Activated B cell treated with CpG ODN at 0.5 μM for 24 hours (primary cell): ENCODE measurements around the gene RCC1. TPM values are rescaled to one million over a fixed set of nuclear protein-coding genes. Genes with fewer than 3 reads are reported as not detected.
"Not testable (repeated sequence)": the region's sequence is repeated elsewhere in the genome, so short reads cannot be mapped to it uniquely, and the experiment has no call there.

Source experiments
- ATAC-seq: fragments of 200-7000 bp; cut with Tn5 transposase; one replicate; pipeline ENCODE4 v1.10.0; 2021; ENCODE audit warnings: low read depth, mild to moderate bottlenecking, moderate library complexity
- CTCF ChIA-PET: fragments of 350-600 bp; sonication (Branson Sonifier 250); formaldehyde crosslinking; loops from one replicate; lab custom pipeline; 2021; ENCODE audit warnings: antibody characterized with exemption; lab: Charles Lee
- POLR2A ChIA-PET: fragments of 350-600 bp; sonication (Branson Sonifier 250); formaldehyde crosslinking; loops from one replicate; lab custom pipeline; 2021; ENCODE audit warnings: antibody characterized with exemption; lab: Charles Lee
- DNase-seq: peaks from one replicate; pipeline ENCODE4 v3.0.0; 2022
- H3K27ac Mint-ChIP-seq: one replicate; pipeline ENCODE4 v1.8.0; 2020; ENCODE audit warnings: mixed read lengths
- H3K27me3 Mint-ChIP-seq: one replicate; pipeline ENCODE4 v1.8.0; 2021; ENCODE audit warnings: mixed read lengths
- H3K36me3 Mint-ChIP-seq: one replicate; pipeline ENCODE4 v1.8.0; 2021; ENCODE audit warnings: low read depth, mixed read lengths
- H3K4me1 Mint-ChIP-seq: one replicate; pipeline ENCODE4 v1.8.0; 2021; ENCODE audit warnings: mixed read lengths
- H3K4me3 Mint-ChIP-seq: one replicate; pipeline ENCODE4 v1.8.0; 2020; ENCODE audit warnings: mild to moderate bottlenecking, mixed read lengths
- H3K9me3 Mint-ChIP-seq: one replicate; pipeline ENCODE4 v1.8.0; 2020; ENCODE audit warnings: mixed read lengths
- CTCF ChIP-seq: fragments of 200-600 bp; IDR thresholded peaks from one replicate; pipeline ENCODE4 v1.8.0; 2022; ENCODE audit warnings: antibody characterized with exemption, mild to moderate bottlenecking
- intact Hi-C: fragments of 100-400 bp; cut with micrococcal nuclease; formaldehyde crosslinking; loops from one replicate; pipeline ENCODE4 v1.15.1; 2024
- total RNA-seq: library from RNA; stranded (reverse); gene quantifications from 2 replicates; pipeline ENCODE4 v1.2.3, GENCODE V29; 2022

Gene RCC1
- total RNA-seq, 1 donor from 2014 or later, result 47.5 TPM

DNA sequence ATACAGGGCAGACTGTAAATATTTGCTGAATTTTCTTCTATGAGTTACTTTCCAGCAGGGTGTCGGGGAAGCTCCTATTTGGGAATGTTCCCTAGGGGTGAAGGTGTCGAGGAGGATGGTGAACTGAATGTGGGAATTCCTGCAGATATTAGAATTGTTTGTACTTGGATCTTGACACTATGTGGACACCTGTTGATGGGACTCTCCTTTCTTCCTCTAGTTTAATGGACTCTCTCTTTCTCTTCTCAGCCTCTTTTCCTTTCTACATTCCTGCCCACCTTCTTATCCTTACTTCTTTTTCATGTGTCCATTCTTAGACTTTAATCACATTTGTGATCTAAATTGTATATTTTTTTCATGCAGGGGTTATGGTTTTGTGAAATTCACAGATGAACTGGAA, 61.1 kb downstream of the RCC1 start:
- no peak overlapping the region for H3K27ac Mint-ChIP-seq
- no peak overlapping the region for H3K4me3 Mint-ChIP-seq
- CTCF ChIA-PET, result no interaction called here
- peaks cover 66% of the 10 kb centered on the region for H3K36me3 Mint-ChIP-seq
- intact Hi-C loops, result no loop called here
- no peaks in the 10 kb centered on the region for H3K4me1 Mint-ChIP-seq
- POLR2A ChIA-PET, result interaction anchor here (0.6 kb wide), 1 partner anchor 34 kb away, joined by 4 read pairs; no protein-coding TSS in a partner anchor
- no peak for DNase-seq
- no peak for TF ChIP-seq CTCF
- ATAC-seq, result no peak
- no peaks in the 10 kb centered on the region for H3K9me3 Mint-ChIP-seq
- H3K27me3 Mint-ChIP-seq, result no peaks in the 10 kb centered on the region

DNA sequence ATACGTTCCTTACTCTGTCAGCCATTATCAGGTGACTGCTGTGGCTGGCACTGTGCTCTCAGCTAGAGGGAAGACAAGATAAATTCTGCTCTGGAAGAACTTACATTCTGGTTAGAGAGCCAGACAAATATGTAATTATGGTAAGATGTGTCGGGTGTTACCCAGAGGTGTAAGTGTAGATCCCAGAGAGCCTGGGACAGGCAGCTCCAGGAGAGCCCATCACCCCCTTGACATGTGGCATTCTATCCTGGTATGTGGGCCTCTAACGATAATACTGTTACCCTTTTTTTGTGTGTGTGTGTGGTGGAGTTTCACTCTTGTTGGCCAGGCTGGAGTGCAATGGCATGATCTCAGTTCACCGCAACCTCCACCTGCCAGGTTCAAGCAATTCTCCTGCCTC, 66.1 kb downstream of the RCC1 start:
- H3K9me3 Mint-ChIP-seq, result no peaks in the 10 kb centered on the region
- CTCF ChIA-PET, result no interaction called here
- TF ChIP-seq CTCF, result no peak
- H3K27me3 Mint-ChIP-seq, result no peaks in the 10 kb centered on the region
- H3K27ac Mint-ChIP-seq, result peak overlapping the region; percentile 1
- H3K36me3 Mint-ChIP-seq, result peaks cover 63% of the 10 kb centered on the region
- no peaks in the 10 kb centered on the region for H3K4me1 Mint-ChIP-seq
- ATAC-seq (no peak), DNase-seq (no peak)
- intact Hi-C loops, result no loop called here
- POLR2A ChIA-PET, result no interaction called here
- no peak overlapping the region for H3K4me3 Mint-ChIP-seq

DNA sequence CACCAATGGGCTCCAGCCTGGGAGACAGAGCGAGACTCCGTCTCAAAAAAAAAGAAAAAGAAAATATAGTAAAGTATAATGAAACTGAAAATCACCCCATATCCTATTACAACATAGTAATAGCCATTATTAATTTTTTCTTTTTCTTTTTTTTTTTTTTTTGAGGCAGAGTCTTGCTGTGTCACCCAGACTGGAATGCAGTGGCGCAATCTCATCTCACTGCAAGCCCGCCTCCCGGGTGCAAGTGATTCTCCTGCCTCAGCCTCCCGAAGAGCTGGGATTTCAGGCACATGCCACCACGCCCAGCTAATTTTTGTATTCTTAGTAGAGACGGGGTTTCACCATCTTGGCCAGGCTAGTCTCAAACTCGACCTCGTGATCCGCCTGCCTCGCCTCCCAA, 67.0 kb downstream of the RCC1 start:
- H3K27ac Mint-ChIP-seq, H3K27me3 Mint-ChIP-seq, intact Hi-C loops, POLR2A ChIA-PET, H3K4me1 Mint-ChIP-seq, H3K4me3 Mint-ChIP-seq, H3K9me3 Mint-ChIP-seq, CTCF ChIA-PET, DNase-seq, ATAC-seq: not testable (repeated sequence)
- peaks cover 63% of the 10 kb centered on the region for H3K36me3 Mint-ChIP-seq

- H3K27ac Mint-ChIP-seq, result no peak overlapping the region
- no peak overlapping the region for H3K4me3 Mint-ChIP-seq
- ChIA-PET CTCF (no interaction called here), POLR2A (no interaction called here)
- TF ChIP-seq CTCF, result no peak
- intact Hi-C loops, result no loop called here
- H3K36me3 Mint-ChIP-seq, result peaks cover 63% of the 10 kb centered on the region
- no peak for DNase-seq
- no peaks in the 10 kb centered on the region for H3K27me3 Mint-ChIP-seq
- no peak for ATAC-seq
- peaks cover 11% of the 10 kb centered on the region for H3K4me1 Mint-ChIP-seq
- no peaks in the 10 kb centered on the region for H3K9me3 Mint-ChIP-seq
Measured at GRCh38 chr1:28573564-28573963, 67.7 kb downstream of the RCC1 start.

DNA sequence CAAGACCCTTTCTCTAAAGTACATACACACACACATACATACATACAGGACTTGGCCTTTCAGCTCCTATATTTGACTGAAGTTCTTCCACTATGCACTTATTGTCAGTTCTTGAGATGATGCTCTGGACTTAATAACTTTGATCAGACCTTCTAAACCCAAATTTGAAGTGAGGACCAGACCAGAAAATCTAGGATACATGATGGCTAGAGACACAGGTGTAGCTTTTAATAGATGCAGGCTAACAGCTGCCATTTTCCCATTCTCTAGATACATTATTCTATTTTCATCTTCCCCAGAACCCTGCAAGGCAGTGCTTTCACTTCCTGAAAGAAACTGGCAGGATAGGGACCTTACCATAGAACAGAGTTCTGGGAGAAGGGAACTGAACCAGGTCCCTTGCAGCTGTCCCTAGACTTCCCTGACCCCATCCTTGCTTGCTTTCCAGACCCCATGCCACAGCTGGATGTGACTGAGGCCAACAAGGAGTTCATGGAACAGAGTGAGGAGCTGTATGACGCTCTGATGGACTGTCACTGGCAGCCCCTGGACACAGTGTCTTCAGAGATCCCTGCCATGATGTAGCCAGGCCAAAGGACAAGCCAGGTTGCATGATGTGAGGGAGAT, 71.3 kb downstream of the RCC1 start:
- DNase-seq, result no peak
- intact Hi-C loops, result no loop called here
- Mint-ChIP-seq H3K4me1 (peaks cover 34% of the 10 kb centered on the region), H3K27me3 (no peaks in the 10 kb centered on the region), H3K4me3 (no peak overlapping the region), H3K27ac (peak overlapping the region; percentile 59), H3K36me3 (peaks cover 67% of the 10 kb centered on the region), H3K9me3 (no peaks in the 10 kb centered on the region)
- no peak for TF ChIP-seq CTCF
- ATAC-seq, result no peak
- ChIA-PET CTCF (interaction anchor here (0.9 kb wide), 1 partner anchor 26 kb away, joined by 7 read pairs; no protein-coding TSS in a partner anchor), POLR2A (interaction anchor here (0.6 to 9.4 kb wide), 5 partner anchors 22 to 72 kb away, joined by 3 to 221 read pairs (median 4); partner anchors contain the start of genes RCC1 and TRNAU1AP)
